DMS114 treated with DMSO at 0.1 percent for 48 hours (cell line): ENCODE results near the gene MLLT1.

ENCODE experiments used
- DNase-seq: peaks from one replicate; lab custom pipeline; 2025; ENCODE audit not compliant: unreplicated experiment; lab: John Stamatoyannopoulos, UW

Gene MLLT1

DNA sequence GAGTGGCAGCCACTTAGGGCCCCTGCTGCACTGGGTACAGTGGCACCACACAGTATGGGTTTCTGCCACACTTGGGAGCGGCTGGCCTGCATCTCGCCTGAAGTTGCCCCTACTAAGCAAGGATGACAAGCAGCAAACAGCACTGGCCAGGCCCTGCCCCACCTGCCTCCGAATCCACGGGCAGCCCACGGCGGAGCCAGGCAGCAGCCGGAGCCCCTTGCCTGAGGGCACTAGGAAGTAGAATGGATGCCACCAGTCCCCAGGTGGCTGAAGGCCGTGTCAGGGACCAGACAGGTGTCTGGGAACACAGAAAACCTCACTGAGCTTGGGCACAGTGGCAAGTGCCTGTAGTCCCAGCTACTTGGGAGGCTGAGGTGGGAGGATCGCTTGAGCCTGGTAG, 19.4 kb downstream of the MLLT1 start:
- DNase-seq: no peak

DNA sequence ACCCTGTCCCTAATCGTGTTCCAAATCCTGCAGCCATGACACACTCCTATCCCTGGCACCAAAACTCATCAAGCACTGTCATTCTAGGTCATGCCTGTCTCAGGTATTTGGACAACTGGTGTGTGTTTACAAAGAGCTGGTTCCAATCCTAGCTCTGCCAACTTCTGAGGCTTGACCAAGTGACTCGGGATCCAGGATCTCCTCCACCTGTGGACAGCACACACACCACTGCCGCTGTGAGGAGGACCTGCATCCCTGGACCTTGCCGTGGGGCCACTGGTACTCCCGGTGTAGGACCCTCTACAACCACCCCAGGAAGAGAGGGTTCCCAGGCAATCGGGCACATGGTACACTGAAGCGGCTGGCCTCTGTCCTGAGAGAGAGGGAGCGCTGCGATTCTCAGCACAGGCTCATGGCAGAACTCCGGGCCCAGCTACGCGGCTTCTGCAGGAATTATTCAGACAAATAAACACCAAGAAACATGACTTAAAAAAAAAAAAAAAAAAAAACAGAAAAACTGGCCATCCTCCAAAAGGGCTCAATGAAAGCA, 20.4 kb downstream of the MLLT1 start:
- no peak for DNase-seq

DNA sequence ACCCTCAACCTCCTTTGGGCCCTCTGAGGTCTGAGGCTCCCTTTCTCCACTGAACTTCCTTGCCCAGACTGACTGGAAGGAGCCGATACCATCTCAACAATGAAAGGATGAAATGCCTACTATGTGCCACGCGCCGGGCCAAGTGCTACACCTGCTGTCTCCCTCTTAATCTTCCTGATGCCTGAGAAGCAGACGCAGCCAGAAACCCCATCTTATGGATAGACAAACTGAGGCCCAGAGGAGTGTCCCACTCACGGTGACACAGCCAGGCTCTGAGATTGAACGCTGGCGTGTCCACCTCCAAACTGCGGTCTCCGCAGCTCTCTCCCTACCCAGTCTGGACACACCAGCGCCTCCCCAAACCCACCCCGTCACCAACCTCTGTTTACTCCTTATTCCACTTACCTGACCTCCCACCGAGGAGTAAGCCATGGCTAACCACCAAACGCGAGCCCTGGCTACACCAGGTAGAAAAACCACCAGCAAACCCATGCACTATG, 20.9 kb downstream of the MLLT1 start:
- DNase-seq: no peak

GRCh38 chr19:6253954-6254733, 25.6 kb downstream of the MLLT1 start:
- no peak for DNase-seq

- DNase-seq: no peak
Observed at GRCh38 chr19:6252066-6252465, 27.7 kb downstream of the MLLT1 start.

DNA sequence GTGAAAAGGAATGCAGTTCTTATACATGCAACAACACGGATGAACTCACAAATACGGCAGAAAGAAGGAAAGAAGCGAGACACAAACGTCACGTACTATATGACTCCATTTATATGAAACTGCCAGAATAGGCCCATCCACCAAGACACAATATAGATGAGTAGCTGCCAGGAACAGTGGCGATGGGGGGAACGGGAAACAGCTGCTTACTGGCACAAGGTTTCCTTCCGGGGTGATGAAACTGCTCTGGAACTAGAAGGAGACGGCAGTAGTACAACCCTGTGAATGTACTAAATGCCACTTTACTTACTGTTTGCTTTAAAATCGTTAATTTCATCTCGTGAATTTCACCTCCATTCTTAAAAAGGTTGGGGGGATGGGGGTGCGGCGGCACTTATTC, 28.9 kb downstream of the MLLT1 start:
- DNase-seq: no peak

DNA sequence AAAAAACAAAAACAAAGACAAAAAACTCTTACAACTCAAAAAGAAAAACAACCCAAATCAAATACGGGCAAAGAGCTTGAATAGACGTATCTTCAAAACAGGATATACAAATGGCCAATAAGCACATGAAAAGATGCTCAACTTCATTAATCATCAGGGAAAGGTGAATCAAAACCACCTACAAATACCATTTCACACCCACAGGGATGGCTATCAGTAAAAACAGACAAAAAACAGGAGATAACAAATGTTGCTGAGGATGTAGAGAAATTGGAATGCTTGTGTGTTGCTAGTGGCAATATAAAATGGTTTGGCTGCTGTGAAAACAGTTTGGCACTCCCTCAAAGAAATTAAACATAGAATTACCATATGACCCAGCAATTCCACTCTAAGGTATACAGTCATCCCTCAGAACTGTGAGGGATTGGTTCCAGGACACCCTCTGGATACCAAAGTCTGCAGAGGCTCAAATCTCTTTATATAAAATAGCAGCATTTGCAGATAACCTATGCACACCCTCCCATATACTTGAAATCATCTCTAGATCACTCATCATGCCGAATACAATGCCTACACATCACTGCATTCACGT, 29.7 kb downstream of the MLLT1 start:
- DNase-seq: no peak

DNA sequence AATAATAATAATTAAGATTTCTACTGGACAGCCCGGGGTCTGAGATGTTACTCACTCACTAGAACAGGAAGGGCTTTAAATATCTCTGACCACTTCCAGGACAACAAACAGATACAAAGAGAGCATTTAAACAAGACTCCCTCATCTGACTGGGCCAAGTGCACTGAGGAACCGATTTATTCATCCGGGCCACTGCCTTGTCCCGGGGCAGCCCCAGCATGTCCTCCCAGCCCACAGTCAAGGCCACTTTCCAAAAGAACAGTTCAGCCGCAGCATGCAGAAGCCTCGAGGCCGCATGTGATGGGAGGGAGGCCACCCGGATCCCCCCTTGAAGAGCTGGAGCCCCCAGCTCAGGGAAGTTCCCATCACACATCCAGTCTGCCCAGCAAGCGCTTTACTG, 30.5 kb downstream of the MLLT1 start:
- DNase-seq: no peak

DNA sequence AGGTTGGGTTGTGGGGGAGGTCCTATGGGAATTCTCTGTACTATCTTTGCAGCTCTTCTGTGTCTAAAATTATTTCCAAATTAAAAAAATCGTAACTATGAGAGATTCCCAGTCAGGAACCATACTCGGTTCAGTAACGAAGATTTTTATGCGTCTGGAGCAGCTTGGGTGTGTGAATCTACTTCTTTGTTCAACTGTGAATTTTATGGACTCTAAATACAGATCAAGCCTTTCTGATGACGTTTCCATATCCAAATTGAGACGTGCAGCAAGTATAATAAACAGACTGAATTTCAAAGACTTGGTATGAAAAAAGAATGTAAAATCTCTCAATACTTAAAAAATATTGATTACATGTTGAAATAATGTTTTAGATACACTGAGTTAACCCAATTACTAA, 30.9 kb downstream of the MLLT1 start:
- DNase-seq: no peak

DNA sequence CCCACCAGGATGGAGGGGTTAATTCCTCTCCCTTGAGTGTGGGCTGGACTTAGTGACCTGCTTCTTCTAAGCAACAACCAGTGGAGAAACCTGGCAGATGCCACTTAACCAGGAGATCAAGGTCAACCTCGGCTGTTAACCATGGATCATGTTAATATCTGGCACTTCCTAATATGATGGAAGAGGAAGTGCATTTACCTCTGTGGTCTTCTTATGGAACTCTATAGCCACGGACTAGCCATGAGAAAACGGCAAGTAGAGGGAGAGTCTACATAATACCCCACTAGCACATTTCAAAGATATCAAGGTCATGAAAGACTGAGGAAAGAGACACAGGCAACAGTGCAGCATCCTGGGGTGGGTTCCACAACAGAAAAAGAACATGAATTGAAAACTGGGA, 31.4 kb downstream of the MLLT1 start:
- DNase-seq: no peak

- no peak for DNase-seq
Observed at GRCh38 chr19:6247007-6247288, 32.8 kb downstream of the MLLT1 start.

- DNase-seq: no peak
Observed at GRCh38 chr19:6246174-6247006, 33.4 kb downstream of the MLLT1 start.

GRCh38 chr19:6242677-6243076, 37.1 kb downstream of the MLLT1 start:
- no peak for DNase-seq

DNA sequence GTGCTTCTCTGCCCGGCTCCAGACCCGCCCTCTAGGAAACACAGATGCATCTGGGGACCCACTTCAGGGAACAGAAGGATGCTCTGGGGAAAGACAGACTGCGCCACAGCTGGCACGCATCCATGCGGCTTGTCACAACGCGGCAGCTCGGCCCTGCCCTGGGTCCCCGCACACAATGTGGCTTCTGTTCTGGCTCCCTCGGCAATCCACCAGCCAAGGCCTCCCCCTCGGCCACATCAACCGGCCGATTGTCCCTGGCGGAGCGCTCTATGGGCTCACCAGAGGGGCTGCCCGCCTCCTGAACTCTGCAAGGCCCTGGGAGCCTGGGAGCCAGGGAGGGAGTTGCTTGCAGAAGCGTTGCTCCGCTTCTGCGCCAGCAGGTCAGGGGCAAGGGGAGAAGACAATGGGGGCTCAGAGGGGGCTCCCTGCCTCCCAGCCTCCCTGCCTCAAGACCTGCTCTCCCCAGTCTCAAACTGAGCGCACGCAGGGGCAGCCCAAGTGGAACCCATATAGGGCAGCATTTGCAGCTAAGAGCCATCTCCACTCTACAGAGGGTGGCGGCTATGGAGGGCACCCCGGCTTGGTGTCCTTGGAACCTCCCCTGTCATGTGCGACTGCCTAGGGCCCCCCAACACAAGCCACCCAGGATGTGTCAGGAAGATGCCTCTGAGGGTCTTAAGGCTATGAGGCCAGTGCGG, 37.9 kb downstream of the MLLT1 start:
- DNase-seq: no peak

- no peak for DNase-seq
Observed at GRCh38 chr19:6241056-6241455, 38.7 kb downstream of the MLLT1 start.

GRCh38 chr19:6239871-6240676, 39.7 kb downstream of the MLLT1 start:
- no peak for DNase-seq

GRCh38 chr19:6239401-6239844, 40.4 kb downstream of the MLLT1 start:
- DNase-seq: no peak

GRCh38 chr19:6238643-6239281, 41.0 kb downstream of the MLLT1 start:
- no peak for DNase-seq

- no peak for DNase-seq
Observed at GRCh38 chr19:6238256-6238642, 41.5 kb downstream of the MLLT1 start.
